ENCODE measurements around the gene UNC5A. TPM values are rescaled to one million over a fixed set of nuclear protein-coding genes. Genes with fewer than 3 reads are reported as not detected.

The UNC5A gene
- total RNA-seq, 1 donor from 2014 or later: 0.22 TPM

DNA sequence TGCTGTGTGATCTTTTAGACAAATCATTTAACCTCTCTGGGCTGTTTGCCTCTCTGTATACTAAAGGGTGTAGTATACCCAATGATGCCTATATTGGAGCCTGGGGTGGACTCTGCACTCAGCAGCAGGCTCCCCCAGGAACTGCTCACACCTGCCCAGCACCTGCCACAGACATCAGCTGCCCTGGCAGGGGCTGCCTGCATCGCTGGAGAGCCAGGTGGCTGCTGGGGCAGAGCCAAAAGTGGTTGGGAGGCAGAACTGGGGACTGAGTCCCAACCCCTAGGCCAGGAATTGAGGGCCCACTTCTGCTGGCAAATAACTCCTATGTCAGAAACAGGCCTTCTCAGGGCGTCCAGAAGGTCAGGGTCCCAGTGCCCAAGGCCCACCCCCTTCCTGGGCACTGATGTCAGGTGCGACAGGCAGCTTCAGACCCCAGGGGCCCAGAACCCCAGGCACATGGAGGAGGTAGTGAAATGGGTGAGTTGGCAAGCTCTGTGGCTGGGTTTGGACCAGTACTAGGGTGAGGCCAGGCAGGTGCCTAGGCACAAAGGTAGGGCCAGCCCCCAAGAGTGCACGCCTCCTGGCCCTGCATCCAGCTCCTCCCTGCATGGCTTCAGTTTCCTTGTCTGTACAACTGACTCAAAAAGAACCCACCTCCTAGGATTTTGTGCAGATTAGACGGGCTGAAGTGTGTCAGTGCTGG lies 5.8 kb downstream of the UNC5A start:
- intact Hi-C loops (cut with micrococcal nuclease): no loop called here

DNA sequence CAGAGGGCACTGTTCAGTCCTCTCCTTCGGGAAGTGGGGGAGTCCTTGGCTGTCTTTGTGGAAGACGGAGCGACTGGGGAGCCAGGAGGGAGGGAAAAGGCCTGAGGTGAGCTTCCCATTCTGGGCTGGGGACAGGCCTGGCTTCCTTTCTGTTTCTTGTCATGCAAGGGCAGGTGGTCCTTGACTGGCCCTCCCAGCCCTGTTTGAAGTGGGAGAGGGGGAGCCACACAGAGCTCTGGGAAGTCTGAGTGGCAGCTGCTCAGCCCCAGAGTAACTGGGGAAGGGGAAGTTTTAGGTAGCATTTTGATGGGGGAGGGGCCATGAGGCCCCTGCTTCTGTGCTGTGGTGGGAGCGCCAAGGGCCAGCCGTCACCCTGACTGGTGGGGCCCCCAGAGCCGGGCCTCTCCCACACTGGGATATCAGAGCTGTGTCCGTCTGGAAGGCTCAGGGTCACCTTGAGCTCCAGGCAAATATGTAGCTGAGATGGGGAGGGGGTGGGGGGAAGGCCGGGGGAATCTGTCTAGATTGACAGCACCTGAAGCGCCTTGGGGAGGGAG lies 6.5 kb downstream of the UNC5A start:
- ATAC-seq (no peak), DNase-seq (no peak)
- intact Hi-C loops (cut with micrococcal nuclease): no loop called here

More for the DNA sequence above, 5.8 kb downstream of the UNC5A start:
- ATAC-seq (no peak), DNase-seq (no peak)

GRCh38 chr5:176817369-176817840 lies 7.0 kb downstream of the UNC5A start:
- intact Hi-C loops (cut with micrococcal nuclease): no loop called here
- ATAC-seq: no peak
- peak; percentile 18 for DNase-seq

GRCh38 chr5:176817841-176818377 lies 7.5 kb downstream of the UNC5A start:
- intact Hi-C loops (cut with micrococcal nuclease): no loop called here
- ATAC-seq (peak; percentile 19), DNase-seq (peak; percentile 43)

- intact Hi-C loops (cut with micrococcal nuclease): no loop called here
- DNase-seq: peak; percentile 10
- ATAC-seq: no peak
These were observed 8.2 kb downstream of the UNC5A start for GRCh38 chr5:176818391-176819098.

DNA sequence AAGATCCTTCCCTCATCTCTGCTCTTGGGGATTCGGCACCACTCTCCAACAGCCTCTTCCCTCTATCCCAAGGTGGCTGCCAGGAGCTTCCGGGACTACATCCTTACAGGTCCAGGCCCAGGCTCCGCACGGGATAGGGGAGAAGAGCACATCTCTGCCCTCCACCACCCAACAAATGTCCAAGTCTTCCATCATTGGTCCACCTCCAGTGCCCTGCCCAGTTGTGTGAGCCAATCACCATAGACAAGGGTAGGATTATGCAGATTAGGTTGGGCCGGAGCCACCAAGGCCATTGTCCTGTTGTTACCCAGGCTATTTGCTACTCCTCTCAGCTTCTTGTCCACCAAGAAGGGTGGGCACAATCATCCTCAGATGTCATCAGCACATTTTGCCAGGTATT lies 9.1 kb downstream of the UNC5A start:
- peak; percentile 14 for DNase-seq

GRCh38 chr5:176820937-176821336 lies 10.6 kb downstream of the UNC5A start:
- ATAC-seq (no peak), DNase-seq (no peak)
- intact Hi-C loops (cut with micrococcal nuclease): no loop called here

More for the DNA sequence above, 9.1 kb downstream of the UNC5A start:
- no peak for ATAC-seq
- intact Hi-C loops (cut with micrococcal nuclease): no loop called here

DNA sequence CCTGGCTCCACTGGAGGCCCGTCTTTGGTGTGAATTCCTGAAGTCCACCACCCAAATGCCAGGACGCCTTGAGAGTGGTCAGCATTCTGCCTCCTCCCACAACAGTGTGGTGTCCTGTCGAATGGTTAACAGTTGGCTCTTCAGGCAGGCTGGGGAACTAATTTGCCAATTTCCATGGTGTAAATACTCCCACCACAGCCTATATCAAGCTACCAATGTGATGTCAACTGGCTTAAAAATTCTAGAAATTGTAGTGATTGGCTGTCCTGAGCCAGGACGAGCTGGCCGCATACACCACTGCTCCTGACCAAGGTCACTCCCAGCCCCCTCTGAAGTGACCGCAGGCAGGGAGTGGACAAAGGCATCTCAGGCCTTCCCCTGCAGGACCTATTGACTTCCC lies 11.1 kb downstream of the UNC5A start:
- intact Hi-C loops (cut with micrococcal nuclease): no loop called here
- DNase-seq: peak; percentile 11
- ATAC-seq: no peak

DNA sequence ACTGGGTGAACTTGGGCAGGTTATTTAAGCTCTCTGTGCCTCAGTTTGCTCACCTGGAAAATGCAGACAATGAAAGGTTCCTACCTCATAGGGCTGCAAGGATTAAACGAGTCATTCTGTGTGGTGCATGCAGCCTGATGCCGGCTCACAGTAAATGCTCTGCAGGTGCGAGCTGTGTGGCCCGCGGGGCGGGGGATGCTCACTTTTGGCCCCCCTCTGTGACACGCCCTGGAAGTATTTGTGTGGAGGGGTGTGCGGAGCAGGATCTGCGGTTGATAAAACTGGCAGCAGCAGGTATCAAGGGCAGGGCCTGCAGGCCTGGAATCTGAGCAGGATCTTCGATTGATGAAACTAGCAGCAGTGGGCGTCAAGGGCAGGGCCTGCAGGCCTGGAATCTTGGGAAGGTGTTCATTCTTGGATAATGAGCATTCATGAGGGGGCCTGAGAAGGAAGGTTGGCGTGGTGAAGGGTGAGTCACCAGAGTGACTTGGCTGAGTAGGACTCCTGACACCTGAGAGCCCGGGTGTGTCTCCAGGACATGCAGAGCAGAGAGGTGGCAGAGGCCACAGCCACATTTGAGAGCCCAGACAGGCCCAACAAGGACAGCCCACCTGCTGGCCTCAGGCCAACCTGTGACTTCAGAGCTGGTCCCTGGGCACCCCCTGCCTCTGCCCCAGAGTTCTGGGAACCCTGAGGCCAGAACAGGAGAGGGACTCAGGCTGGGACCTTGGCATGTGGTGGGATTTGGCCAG lies 11.9 kb downstream of the UNC5A start:
- ATAC-seq: no peak
- intact Hi-C loops (cut with micrococcal nuclease): no loop called here
- DNase-seq: peak; percentile 18

GRCh38 chr5:176822793-176823481 lies 12.6 kb downstream of the UNC5A start:
- intact Hi-C loops (cut with micrococcal nuclease): no loop called here
- peak; percentile 6 for DNase-seq
- ATAC-seq: no peak

GRCh38 chr5:176823869-176824412 lies 13.6 kb downstream of the UNC5A start:
- DNase-seq: peak; percentile 17
- intact Hi-C loops (cut with micrococcal nuclease): no loop called here
- no peak for ATAC-seq

DNA sequence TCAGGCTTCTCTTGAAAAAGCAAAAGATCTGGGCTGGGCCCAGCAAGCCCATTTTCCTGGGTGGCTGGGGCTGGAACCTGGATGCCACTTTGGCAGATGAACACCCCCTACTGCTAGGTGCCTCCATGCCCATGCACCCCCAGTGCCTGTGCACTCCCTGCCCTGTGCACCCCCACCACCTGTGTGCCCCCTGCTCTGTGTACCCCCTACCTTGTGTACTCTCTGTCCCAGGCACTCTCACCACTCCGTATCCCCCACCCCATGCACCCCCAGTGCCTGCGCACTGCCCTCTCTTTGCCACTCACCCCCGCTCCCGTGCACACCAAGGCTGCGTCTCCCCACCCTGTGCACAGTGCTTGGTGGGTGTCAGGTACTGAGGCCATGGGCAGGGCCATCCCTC lies 14.2 kb downstream of the UNC5A start:
- DNase-seq: peak; percentile 5
- ATAC-seq: no peak

GRCh38 chr5:176825234-176825633 lies 14.9 kb downstream of the UNC5A start:
- ATAC-seq (no peak), DNase-seq (peak; percentile 15)
- intact Hi-C loops (cut with micrococcal nuclease): no loop called here

More for the DNA sequence above, 14.2 kb downstream of the UNC5A start:
- intact Hi-C loops (cut with micrococcal nuclease): no loop called here

DNA sequence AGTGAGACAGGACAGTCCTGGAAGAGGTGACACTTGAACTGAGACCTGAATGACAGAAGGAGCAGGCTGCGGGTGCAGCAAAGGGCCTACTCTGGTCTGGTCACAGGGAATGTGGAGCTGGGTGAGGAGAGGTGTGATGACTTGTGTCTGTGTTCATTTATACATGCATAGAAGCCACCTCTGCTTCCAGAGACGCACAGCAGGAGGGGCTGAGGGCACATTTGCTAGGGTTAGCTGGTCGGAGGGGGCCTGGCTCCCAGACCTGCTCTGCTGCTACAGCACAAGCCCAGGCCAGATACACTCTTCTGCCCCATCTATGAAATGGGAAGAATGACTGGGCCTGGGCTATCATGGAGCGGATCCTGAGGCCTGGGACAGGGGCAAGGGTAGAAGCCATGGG lies 15.6 kb downstream of the UNC5A start:
- ATAC-seq (no peak), DNase-seq (peak; percentile 13)
- intact Hi-C loops (cut with micrococcal nuclease): no loop called here

DNA sequence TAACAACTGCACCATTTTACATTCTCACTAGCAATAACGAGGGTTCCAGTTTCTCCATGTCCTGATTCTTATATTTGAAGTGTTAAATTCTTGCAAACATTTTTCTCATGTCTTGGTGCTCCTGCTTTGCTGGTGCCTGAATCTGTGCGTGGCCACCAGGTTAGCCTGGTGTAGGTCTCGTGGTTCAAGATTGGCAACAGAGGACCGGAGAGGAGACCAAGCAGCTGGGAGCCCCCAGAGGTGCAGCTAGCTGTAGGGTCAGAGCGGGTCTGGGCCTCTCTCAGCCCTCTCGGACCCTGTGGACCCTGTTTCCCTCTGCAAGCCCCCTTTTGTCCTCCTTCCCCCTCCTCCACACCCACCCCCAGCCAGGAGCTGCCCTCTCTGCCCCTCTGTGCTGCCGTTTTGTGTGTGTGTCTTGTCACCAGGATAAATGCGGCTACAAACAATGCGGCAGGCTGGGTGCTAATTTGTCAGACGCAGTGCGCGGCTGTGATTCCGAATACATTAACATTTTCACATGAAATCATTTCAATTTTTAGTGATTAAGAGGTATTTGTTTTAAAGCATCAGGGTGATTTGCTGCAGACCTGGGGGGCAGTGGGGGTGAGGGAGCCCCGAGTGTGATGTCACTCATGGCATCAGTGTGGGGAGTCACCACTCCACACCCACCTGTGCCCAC lies 17.5 kb downstream of the UNC5A start:
- no peak for ATAC-seq
- intact Hi-C loops (cut with micrococcal nuclease): no loop called here
- DNase-seq: peak; percentile 7

DNA sequence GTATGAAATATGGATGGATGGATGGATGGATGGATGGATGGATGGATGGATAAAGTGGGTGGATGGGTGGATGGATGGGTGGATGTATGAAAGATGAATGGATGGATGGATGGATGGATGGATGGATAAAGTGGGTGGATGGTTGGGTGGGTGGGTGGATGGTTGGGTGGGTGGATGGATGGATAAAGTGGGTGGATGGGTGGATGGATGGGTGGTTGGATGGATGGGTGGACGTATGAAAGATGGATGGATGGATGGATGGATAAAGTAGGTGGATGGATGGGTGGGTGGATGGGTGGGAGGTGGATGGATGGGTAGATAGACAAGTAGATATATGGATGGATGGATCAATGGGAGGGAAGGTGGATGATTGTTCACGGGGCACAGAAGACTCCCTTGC lies 19.0 kb downstream of the UNC5A start:
- intact Hi-C loops (cut with micrococcal nuclease): no loop called here
- DNase-seq (no peak), ATAC-seq (no peak)

DNA sequence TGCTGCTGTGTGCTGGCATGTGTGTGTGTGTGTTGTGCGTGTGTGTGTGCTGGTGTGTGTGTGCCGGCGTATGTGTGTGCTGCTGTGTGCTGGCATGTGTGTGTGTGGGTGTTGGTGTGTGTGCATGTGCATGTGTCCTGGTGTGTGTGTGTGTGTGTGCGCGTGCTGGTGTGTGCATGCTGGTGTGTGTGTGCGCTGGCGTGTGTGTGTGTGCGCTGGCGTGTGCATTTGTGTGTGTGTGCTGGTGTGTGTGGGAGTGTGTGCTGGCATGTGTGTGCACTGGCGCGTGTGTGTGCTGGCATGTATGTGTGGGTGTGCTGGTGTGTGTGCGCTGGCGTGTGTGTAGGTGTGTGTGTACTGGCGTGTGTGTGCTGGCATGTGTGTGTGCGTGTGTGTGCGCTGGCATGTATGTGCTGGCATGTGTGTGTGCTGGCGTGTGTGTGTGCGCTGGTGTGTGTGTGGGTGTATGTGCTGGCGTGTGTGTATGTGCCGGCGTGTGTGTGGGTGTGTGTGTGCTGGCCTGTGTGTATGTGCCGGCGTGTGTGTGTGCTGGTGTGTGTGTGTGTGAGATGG lies 20.1 kb downstream of the UNC5A start:
- intact Hi-C loops (cut with micrococcal nuclease): no loop called here
- ATAC-seq (no peak), DNase-seq (no peak)

GRCh38 chr5:176830995-176831423 lies 20.6 kb downstream of the UNC5A start:
- intact Hi-C loops (cut with micrococcal nuclease): no loop called here
- DNase-seq (no peak), ATAC-seq (no peak)

Measured in left ventricle myocardium superior (tissue), 1 donor.